Stomach (tissue), 9 donors: Measurements from ENCODE around the gene SLC29A3. TPM values are rescaled to one million over a fixed set of nuclear protein-coding genes. Genes with fewer than 3 reads are reported as not detected.

Experiments
- DNase-seq, 2 donors: peaks; one replicate each; pipeline versions ENCODE4 v3.0.0 to v3.0.0-alpha.2; 2013 to 2019
- H3K27ac ChIP-seq, 5 donors: fragments of 200-600 bp in 4 of 5; sonication (generic) in 4 of 5; one replicate each; pipeline ENCODE4 v1.5.1; 2013 to 2019; ENCODE audit warnings: mild to moderate bottlenecking in 1 of 5, moderate library complexity in 1 of 5
- H3K27me3 ChIP-seq, 3 donors: fragments of 200-600 bp; sonication (generic); one replicate each; pipeline ENCODE4 v1.5.1; 2017 to 2019; ENCODE audit warnings: mixed run types in 1 of 3
- H3K36me3 ChIP-seq, 4 donors: fragments of 200-600 bp; sonication (generic); 1 replicate in 3 of 4; 2 replicates in 1 of 4; pipeline ENCODE4 v1.5.1; 2016 to 2019
- H3K4me1 ChIP-seq, 4 donors: fragments of 200-600 bp; sonication (generic); one replicate each; pipeline ENCODE4 v1.5.1; 2016 to 2019
- H3K4me3 ChIP-seq, 4 donors: fragments of 200-600 bp; sonication (generic) in 3 of 4; one replicate each; pipeline ENCODE4 v1.5.1; 2016 to 2019; ENCODE audit warnings: mild to moderate bottlenecking in 1 of 4
- H3K9me3 ChIP-seq, 4 donors: fragments of 200-600 bp; sonication (generic); one replicate each; pipeline ENCODE4 v1.5.1; 2016 to 2019
- CTCF ChIP-seq, 7 experiments: fragments of 450-650 bp in 4 of 7; fragments of 200-600 bp in 3 of 7; sonication (generic) in 3 of 7; IDR thresholded peaks; one replicate each; pipeline ENCODE4 v1.5.1; 2016 to 2019; ENCODE audit warnings: antibody characterized with exemption in 7 of 7, control low read depth in 2 of 7, mild to moderate bottlenecking in 1 of 7
- EP300 ChIP-seq: sonication (generic); formaldehyde crosslinking; IDR thresholded peaks from one replicate; pipeline ENCODE4 v1.6.1; 2017; ENCODE audit warnings: antibody characterized with exemption
- POLR2A ChIP-seq, 4 donors: fragments of 450-650 bp; IDR thresholded peaks; one replicate each; pipeline ENCODE4 v1.6.1; 2016; ENCODE audit warnings: antibody characterized with exemption in 4 of 4, control low read depth in 2 of 4, mild to moderate bottlenecking in 1 of 4, moderate library complexity in 1 of 4
- POLR2AphosphoS5 ChIP-seq, 3 donors: sonication (generic); formaldehyde crosslinking; IDR thresholded peaks; one replicate each; pipeline ENCODE4 v1.6.1; 2016; ENCODE audit warnings: antibody characterized with exemption in 3 of 3
- WGBS, 5 donors: extraction: QIAGEN DNeasy Blood & Tissue Kit in 3 of 5; methylation state at CpG; one replicate each; pipeline versions ENCODE4 v1.1.5 to v1.1.7; 2013 to 2018; 5-methylcytosine and 5-hydroxymethylcytosine counted together
- intact Hi-C: fragments of 100-400 bp; cut with DNase I; formaldehyde crosslinking; loops from one replicate; pipeline ENCODE4 v1.15.1; 2023; ENCODE audit warnings: low total_unique reads
- polyA plus RNA-seq, 3 donors: library from polyadenylated mRNA; stranded (reverse); fragments of 200-250 nt; gene quantifications; one replicate each; pipeline ENCODE4 v1.2.3, GENCODE V29; 2013
- total RNA-seq, 5 donors: library from RNA; depleted of rRNA; stranded (reverse); fragments of >200 nt; gene quantifications; one replicate each; pipeline versions ENCODE4 v1.1.0 to v1.2.3, GENCODE V29; 2014 to 2016
- donor health status: healthy with polysubstance abuse.
- donor health status: Bipolar disorder and iron deficiency.
- donor health status: healthy.

SLC29A3 gene
- total and polyA plus RNA-seq, 8 donors, result 2.8 to 23.7 (median 4.2) TPM; not detected in 2

DNA sequence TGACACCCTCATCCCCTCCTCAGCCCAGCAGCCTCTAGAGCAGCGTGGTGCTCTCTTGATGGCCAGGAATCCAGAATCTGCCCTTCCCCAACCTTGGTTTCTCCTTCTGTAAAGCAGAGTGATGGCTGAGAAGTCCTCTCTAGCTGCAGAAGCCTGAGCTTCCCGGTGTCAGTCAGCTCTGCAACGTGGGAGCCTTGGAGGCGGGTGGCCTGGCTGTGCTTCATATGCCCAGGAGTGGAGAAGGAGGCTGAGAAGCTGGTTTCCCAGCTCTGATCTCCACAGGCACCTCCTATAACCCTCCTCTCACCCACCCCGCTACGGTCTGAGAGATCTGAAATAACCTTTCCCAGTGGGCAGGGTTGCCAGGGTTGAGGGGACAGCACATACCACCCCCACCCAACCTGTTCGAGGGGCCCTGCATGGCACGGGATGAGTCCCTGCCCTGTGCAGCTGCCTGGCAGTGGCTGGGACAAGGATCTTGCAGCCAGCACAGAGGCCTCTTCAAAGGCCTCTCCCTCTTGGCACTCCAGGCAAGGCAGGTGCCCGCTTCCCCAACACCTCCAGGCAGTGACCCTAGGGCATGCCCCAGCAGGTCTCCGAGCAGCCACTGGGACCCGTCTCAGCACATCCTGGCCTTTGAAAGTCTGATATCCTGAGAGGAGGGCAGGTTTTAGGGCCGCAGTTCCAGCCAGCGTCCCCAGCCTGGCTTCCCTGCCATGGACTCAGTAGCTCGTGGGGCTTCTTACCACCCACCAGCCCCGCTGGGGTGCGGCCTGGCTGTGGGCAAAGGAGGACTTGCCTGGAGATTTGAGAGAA is 18.3 kb upstream of the SLC29A3 start:
- Histone ChIP-seq H3K9me3 (no peaks in the 10 kb centered on the region), H3K4me3 (no peak overlapping the region), H3K4me1 (no peaks in the 10 kb centered on the region), H3K27ac (no peak overlapping the region), H3K36me3 (peaks cover 0 to 51% (median 41%) of the 10 kb centered on the region in 4 donors), H3K27me3 (peaks cover 0 to 4% (median 0%) of the 10 kb centered on the region in 3 donors)
- 80 to 86% (median 85%) methylated on average over 10 to 16 of the region's 16 CpGs for WGBS, 5 donors
- intact Hi-C loops, result no loop called here
- TF ChIP-seq EP300 (no peak), POLR2A (IDR thresholded peaks at IDR 0.05) (no peak), CTCF (IDR thresholded peaks at IDR 0.05) (no peak), POLR2AphosphoS5 (IDR thresholded peaks at IDR 0.05) (no peak)
- no peak for DNase-seq

- Histone ChIP-seq H3K4me3 (no peak overlapping the region), H3K27me3 (peaks cover 0 to 4% (median 0%) of the 10 kb centered on the region in 3 donors), H3K4me1 (no peaks in the 10 kb centered on the region), H3K27ac (no peak overlapping the region), H3K9me3 (no peaks in the 10 kb centered on the region), H3K36me3 (peaks cover 0 to 44% (median 34%) of the 10 kb centered on the region in 4 donors)
- WGBS, 5 donors, result 87 to 98% (median 89%) methylated on average over 8 to 12 of the region's 12 CpGs
- no peak for TF ChIP-seq POLR2A (IDR thresholded peaks at IDR 0.05)
- no peak for TF ChIP-seq POLR2AphosphoS5 (IDR thresholded peaks at IDR 0.05)
- TF ChIP-seq EP300, result no peak
- no peak for TF ChIP-seq CTCF (IDR thresholded peaks at IDR 0.05)
- intact Hi-C loops, result no loop called here
- DNase-seq, result no peak
These were observed 17.6 kb upstream of the SLC29A3 start for GRCh38 chr10:71301371-71301916.

- H3K4me3 ChIP-seq, result no peak overlapping the region
- no peak overlapping the region for H3K27ac ChIP-seq
- H3K36me3 ChIP-seq, result peaks cover 0 to 36% (median 24%) of the 10 kb centered on the region in 4 donors
- WGBS, 5 donors, result 48 to 75% (median 58%) methylated on average over 4 of the region's 4 CpGs
- intact Hi-C loops, result no loop called here
- no peaks in the 10 kb centered on the region for H3K9me3 ChIP-seq
- no peak for DNase-seq
- H3K27me3 ChIP-seq, result peaks cover 0 to 4% (median 0%) of the 10 kb centered on the region in 3 donors
- TF ChIP-seq POLR2A (IDR thresholded peaks at IDR 0.05) (no peak), CTCF (IDR thresholded peaks at IDR 0.05) (no peak), POLR2AphosphoS5 (IDR thresholded peaks at IDR 0.05) (no peak), EP300 (no peak)
- H3K4me1 ChIP-seq, result no peaks in the 10 kb centered on the region
These were observed 16.6 kb upstream of the SLC29A3 start for GRCh38 chr10:71302451-71302850.

- Histone ChIP-seq H3K4me1 (no peaks in the 10 kb centered on the region), H3K36me3 (peaks cover 0 to 31% (median 18%) of the 10 kb centered on the region in 4 donors), H3K9me3 (no peaks in the 10 kb centered on the region), H3K27me3 (peaks cover 0 to 4% (median 0%) of the 10 kb centered on the region in 3 donors), H3K4me3 (no peak overlapping the region), H3K27ac (no peak overlapping the region)
- WGBS, 5 donors, result 52 to 57% (median 53%) methylated on average over 8 of the region's 8 CpGs
- TF ChIP-seq EP300 (no peak), CTCF (IDR thresholded peaks at IDR 0.05) (peak in 4 of 7 experiments; percentile 13 to 39 (median 19))
- intact Hi-C loops, result no loop called here
- peak in 1 of 2 donors; percentile 82 for DNase-seq
These were observed 16.0 kb upstream of the SLC29A3 start for GRCh38 chr10:71302874-71303568.
